H9 (cell line): ENCODE measurements around the gene CASK. TPM values are rescaled to one million over a fixed set of nuclear protein-coding genes. Genes with fewer than 3 reads are reported as not detected.

Experiments
- DNase-seq: peaks from one replicate; pipeline ENCODE4 v3.0.0-alpha.2; 2017
- H2AFZ ChIP-seq: one replicate; pipeline ENCODE4 v1.6.1; 2013; ENCODE audit warnings: mild to moderate bottlenecking, low read length, control low read depth, moderate library complexity
- H2AK5ac ChIP-seq: 2 replicates; pipeline ENCODE4 v1.6.1; 2013; ENCODE audit warnings: low read length, control low read depth, mixed read lengths; ENCODE audit not compliant: insufficient read length
- H2BK120ac ChIP-seq: one replicate; pipeline ENCODE4 v1.6.1; 2013; ENCODE audit warnings: low read depth, mild to moderate bottlenecking, low read length, control low read depth, inconsistent platforms; ENCODE audit not compliant: poor library complexity, severe bottlenecking
- H2BK12ac ChIP-seq: 2 replicates; pipeline ENCODE4 v1.6.1; 2013; ENCODE audit warnings: low read length, control low read depth, mixed read lengths, low read depth; ENCODE audit not compliant: insufficient read length
- H2BK15ac ChIP-seq: 2 replicates; pipeline ENCODE4 v1.6.1; 2013; ENCODE audit warnings: low read depth, low read length, control low read depth
- H2BK20ac ChIP-seq: one replicate; pipeline ENCODE4 v1.6.1; 2013; ENCODE audit warnings: low read depth, mild to moderate bottlenecking, low read length, control low read depth, inconsistent platforms; ENCODE audit not compliant: poor library complexity, severe bottlenecking
- H2BK5ac ChIP-seq: 2 replicates; pipeline ENCODE4 v1.6.1; 2013; ENCODE audit warnings: low read length, control low read depth, mixed read lengths; ENCODE audit not compliant: insufficient read length
- H3K14ac ChIP-seq: 2 replicates; pipeline ENCODE4 v1.6.1; 2013; ENCODE audit warnings: low read length, control low read depth; ENCODE audit not compliant: insufficient read depth
- H3K18ac ChIP-seq: 2 replicates; pipeline ENCODE4 v1.6.1; 2013; ENCODE audit warnings: low read depth, mild to moderate bottlenecking, mixed read lengths, low read length, control low read depth; ENCODE audit not compliant: insufficient read length
- H3K23ac ChIP-seq: 2 replicates; pipeline ENCODE4 v1.6.1; 2013; ENCODE audit warnings: low read length, control low read depth, mixed read lengths, low read depth; ENCODE audit not compliant: insufficient read length
- H3K23me2 ChIP-seq: 2 replicates; pipeline ENCODE4 v1.6.1; 2013; ENCODE audit warnings: low read depth, mild to moderate bottlenecking, mixed read lengths, low read length, control low read depth; ENCODE audit not compliant: insufficient read length, poor library complexity, severe bottlenecking
- H3K27ac ChIP-seq: 2 replicates; pipeline ENCODE4 v1.5.1; 2013; ENCODE audit warnings: low read length, control low read depth, mixed read lengths, low read depth; ENCODE audit not compliant: insufficient read length
- H3K27me3 ChIP-seq: 2 replicates; pipeline ENCODE4 v1.6.1; 2013; ENCODE audit warnings: low read length, control low read depth, inconsistent platforms; ENCODE audit not compliant: insufficient read depth
- H3K4ac ChIP-seq: 2 replicates; pipeline ENCODE4 v1.6.1; 2013; ENCODE audit warnings: low read depth, mild to moderate bottlenecking, control low read depth, inconsistent platforms, low read length, moderate library complexity
- H3K4me1 ChIP-seq: 2 replicates; pipeline ENCODE4 v1.6.1; 2013; ENCODE audit warnings: low read length, control low read depth, inconsistent platforms; ENCODE audit not compliant: insufficient read depth
- H3K4me2 ChIP-seq: 2 replicates; pipeline ENCODE4 v1.6.1; 2013; ENCODE audit warnings: low read length, control low read depth, mixed read lengths; ENCODE audit not compliant: insufficient read length, insufficient read depth
- H3K56ac ChIP-seq: 2 replicates; pipeline ENCODE4 v1.6.1; 2013; ENCODE audit warnings: low read depth, mild to moderate bottlenecking, mixed read lengths, low read length, control low read depth; ENCODE audit not compliant: insufficient read length
- H3K79me1 ChIP-seq: 2 replicates; pipeline ENCODE4 v1.6.1; 2013; ENCODE audit warnings: low read depth, mild to moderate bottlenecking, moderate library complexity, low read length, control low read depth, inconsistent platforms; ENCODE audit not compliant: insufficient read depth, poor library complexity, severe bottlenecking
- H3K79me2 ChIP-seq: 2 replicates; pipeline ENCODE4 v1.6.1; 2013; ENCODE audit warnings: low read length, control low read depth, inconsistent platforms; ENCODE audit not compliant: insufficient read depth
- H3K9ac ChIP-seq: 2 replicates; pipeline ENCODE4 v1.6.1; 2013; ENCODE audit warnings: low read length, control low read depth, mixed read lengths; ENCODE audit not compliant: insufficient read length; ENCODE audit errors: extremely low read depth
- H3K9me3 ChIP-seq: one replicate; pipeline ENCODE4 v1.6.1; 2013; ENCODE audit warnings: low read depth, low read length, inconsistent platforms; ENCODE audit not compliant: control insufficient read depth
- H3T11ph ChIP-seq: one replicate; pipeline ENCODE4 v1.6.1; 2013; ENCODE audit warnings: mild to moderate bottlenecking, low read length, control low read depth, inconsistent platforms
- H4K20me1 ChIP-seq: one replicate; pipeline ENCODE4 v1.6.1; 2013; ENCODE audit not compliant: control insufficient read depth, insufficient read length, insufficient read depth
- H4K5ac ChIP-seq: 2 replicates; pipeline ENCODE4 v1.6.1; 2013; ENCODE audit warnings: low read depth, mild to moderate bottlenecking, mixed read lengths, low read length, control low read depth; ENCODE audit not compliant: insufficient read length
- H4K8ac ChIP-seq: replicated peaks from 2 replicates; pipeline ENCODE4 v1.6.1; 2013; ENCODE audit warnings: low read length, control low read depth, mixed read lengths, low read depth; ENCODE audit not compliant: insufficient read length
- H4K91ac ChIP-seq: 2 replicates; pipeline ENCODE4 v1.6.1; 2013; ENCODE audit warnings: low read depth, mild to moderate bottlenecking, moderate library complexity, mixed read lengths, low read length, control low read depth; ENCODE audit not compliant: insufficient read length
- H3K27ac Mint-ChIP-seq, 3 experiments: 2 replicates in 2 of 3; 3 replicates in 1 of 3; pipeline ENCODE4 v1.8.0; 2020 to 2021; ENCODE audit warnings: mixed read lengths in 3 of 3, mild to moderate bottlenecking in 1 of 3, moderate library complexity in 1 of 3
- H3K27me3 Mint-ChIP-seq: 2 replicates; pipeline ENCODE4 v1.8.0; 2021; ENCODE audit warnings: low read depth, mild to moderate bottlenecking, moderate library complexity, mixed read lengths
- H3K36me3 Mint-ChIP-seq, 3 experiments: 2 replicates in 2 of 3; 3 replicates in 1 of 3; pipeline ENCODE4 v1.8.0; 2020 to 2021; ENCODE audit warnings: low read depth in 3 of 3, mixed read lengths in 3 of 3; ENCODE audit not compliant: insufficient read depth in 1 of 3
- H3K4me1 Mint-ChIP-seq, 2 experiments: 2 replicates each; pipeline ENCODE4 v1.8.0; 2020; ENCODE audit warnings: mixed read lengths in 2 of 2
- H3K4me3 Mint-ChIP-seq, 2 experiments: 2 replicates in 1 of 2; 3 replicates in 1 of 2; pipeline ENCODE4 v1.8.0; 2020 to 2021; ENCODE audit warnings: mild to moderate bottlenecking in 2 of 2, mixed read lengths in 2 of 2, moderate library complexity in 1 of 2
- H3K9me3 Mint-ChIP-seq, 2 experiments: 2 replicates in 1 of 2; 3 replicates in 1 of 2; pipeline ENCODE4 v1.8.0; 2020; ENCODE audit warnings: mild to moderate bottlenecking in 2 of 2, mixed read lengths in 2 of 2, moderate library complexity in 1 of 2
- WGBS: extraction: QIAGEN DNeasy Blood & Tissue Kit; methylation state at CpG from one replicate; pipeline ENCODE4 v1.1.7; 2013; ENCODE audit warnings: missing lambda C conversion rate, low lambda C conversion rate, mixed read lengths; ENCODE audit not compliant: insufficient read length; ENCODE audit errors: extremely low coverage; 5-methylcytosine and 5-hydroxymethylcytosine counted together
- total RNA-seq: library from RNA; stranded (reverse); gene quantifications from 2 replicates; pipeline ENCODE4 v1.2.1, GENCODE V29; 2021
- TF ChIP-seq, protein P1 (sequence below): fragments of 200-600 bp; sonication (generic); conservative IDR thresholded peaks from 3 replicates; pipeline ENCODE4 v1.8.0; 2021; ENCODE audit warnings: antibody characterized with exemption, mild to moderate bottlenecking

The CASK gene
- total RNA-seq, 1 experiment from 2014 or later, result 44.1 TPM

DNA sequence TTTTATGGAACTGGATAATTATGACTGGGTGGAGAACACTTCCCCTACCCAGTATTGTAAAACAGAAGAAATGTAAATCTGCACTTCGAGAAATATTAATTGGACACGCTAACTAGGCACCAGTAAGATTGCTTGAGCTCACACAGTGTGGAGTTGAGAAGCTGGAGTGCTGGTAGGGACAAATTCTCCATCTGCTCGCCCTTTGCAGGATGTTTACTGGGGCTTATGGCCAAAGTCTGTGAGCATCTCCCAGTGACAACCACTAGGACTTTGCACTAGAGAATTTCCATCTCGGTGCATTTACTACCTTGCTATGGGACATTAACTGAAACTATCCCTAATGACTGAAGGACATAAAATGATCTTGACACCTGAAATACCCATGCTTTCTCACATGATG is 268.3 kb downstream of the CASK start:
- Histone ChIP-seq H3K4me1 (no peaks in the 10 kb centered on the region; the same call in 1 of the 2 replicates), H2AFZ (no peak overlapping the region), H3K23me2 (no peaks in the 10 kb centered on the region), H3T11ph (no peak overlapping the region), H4K20me1 (no peaks in the 10 kb centered on the region), H2BK20ac (no peak overlapping the region), H3K23ac (no peak overlapping the region), H3K56ac (no peak overlapping the region), H3K9me3 (no peaks in the 10 kb centered on the region), H3K18ac (no peak overlapping the region), H3K4me2 (no peak overlapping the region), H2BK12ac (no peak overlapping the region), H3K27me3 (no peaks in the 10 kb centered on the region), H2BK120ac (no peak overlapping the region), H2BK15ac (no peak overlapping the region), H3K27ac (no peak overlapping the region), H4K91ac (no peak overlapping the region), H3K79me1 (no peaks in the 10 kb centered on the region), H2BK5ac (no peak overlapping the region), H3K9ac (no peak overlapping the region), H4K5ac (no peak overlapping the region), H3K4ac (no peak overlapping the region), H4K8ac (no peak overlapping the region), H3K79me2 (no peaks in the 10 kb centered on the region), H2AK5ac (no peak overlapping the region), H3K14ac (no peak overlapping the region)
- Mint-ChIP-seq H3K27ac (no peak overlapping the region), H3K4me3 (no peak overlapping the region), H3K4me1 (peaks cover 3 to 8% of the 10 kb centered on the region in 2 experiments), H3K27me3 (peaks cover 2% of the 10 kb centered on the region), H3K9me3 (peaks cover 59 to 62% of the 10 kb centered on the region in 2 experiments), H3K36me3 (peaks cover 41 to 59% (median 46%) of the 10 kb centered on the region in 3 experiments)
- TF ChIP-seq, protein P1, sequence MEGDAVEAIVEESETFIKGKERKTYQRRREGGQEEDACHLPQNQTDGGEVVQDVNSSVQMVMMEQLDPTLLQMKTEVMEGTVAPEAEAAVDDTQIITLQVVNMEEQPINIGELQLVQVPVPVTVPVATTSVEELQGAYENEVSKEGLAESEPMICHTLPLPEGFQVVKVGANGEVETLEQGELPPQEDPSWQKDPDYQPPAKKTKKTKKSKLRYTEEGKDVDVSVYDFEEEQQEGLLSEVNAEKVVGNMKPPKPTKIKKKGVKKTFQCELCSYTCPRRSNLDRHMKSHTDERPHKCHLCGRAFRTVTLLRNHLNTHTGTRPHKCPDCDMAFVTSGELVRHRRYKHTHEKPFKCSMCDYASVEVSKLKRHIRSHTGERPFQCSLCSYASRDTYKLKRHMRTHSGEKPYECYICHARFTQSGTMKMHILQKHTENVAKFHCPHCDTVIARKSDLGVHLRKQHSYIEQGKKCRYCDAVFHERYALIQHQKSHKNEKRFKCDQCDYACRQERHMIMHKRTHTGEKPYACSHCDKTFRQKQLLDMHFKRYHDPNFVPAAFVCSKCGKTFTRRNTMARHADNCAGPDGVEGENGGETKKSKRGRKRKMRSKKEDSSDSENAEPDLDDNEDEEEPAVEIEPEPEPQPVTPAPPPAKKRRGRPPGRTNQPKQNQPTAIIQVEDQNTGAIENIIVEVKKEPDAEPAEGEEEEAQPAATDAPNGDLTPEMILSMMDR, result no peak
- no CpG with 5 or more reads among the region's 4 CpGs for WGBS
- DNase-seq, result no peak
